SKM-1 (cell line): ENCODE results near the gene COL25A1.
"Not testable (repeated sequence)": the region's sequence is repeated elsewhere in the genome, so short reads cannot be mapped to it uniquely, and the experiment has no call there.

Source experiments
- DNase-seq: peaks from one replicate; lab custom pipeline; 2025; ENCODE audit not compliant: unreplicated experiment; lab: John Stamatoyannopoulos, UW

Gene COL25A1

DNA sequence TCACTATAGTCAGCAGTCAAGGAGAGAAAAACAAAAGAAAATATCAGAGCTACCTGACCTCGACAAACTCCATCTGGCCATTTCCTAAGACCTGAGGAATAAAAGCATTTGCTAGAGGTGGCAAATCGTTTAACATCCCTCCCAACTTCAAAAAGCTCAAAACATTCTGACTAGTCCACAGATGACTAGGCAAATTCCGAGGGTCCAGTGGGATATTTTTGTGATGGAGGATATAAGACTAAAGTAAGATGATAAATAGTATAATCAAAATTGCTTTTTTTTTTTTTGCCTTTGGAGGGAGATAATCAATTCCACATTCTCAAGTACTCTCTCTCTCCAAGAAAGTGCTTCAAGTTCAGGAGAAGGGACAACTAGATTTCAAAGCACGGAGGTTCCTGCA is 420.5 kb downstream of the COL25A1 start:
- no peak for DNase-seq

DNA sequence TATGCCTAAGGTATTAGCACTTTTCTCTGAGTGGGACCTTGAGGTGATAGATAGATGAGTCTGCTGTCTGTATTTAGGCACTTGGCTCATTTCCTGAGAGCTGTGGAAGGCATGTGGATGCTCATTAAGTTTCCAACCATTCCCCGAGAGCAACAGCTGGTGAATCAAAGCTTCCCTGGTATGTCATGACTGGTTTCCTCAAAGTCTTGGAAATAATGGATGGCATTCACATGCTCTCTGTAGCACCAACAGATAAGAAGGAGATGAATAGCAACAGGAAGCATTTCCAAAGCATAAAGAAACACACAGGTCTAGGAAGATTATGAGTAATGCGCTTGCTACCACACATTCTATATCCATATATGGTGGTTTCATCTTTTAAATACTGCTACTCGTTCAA is 421.3 kb downstream of the COL25A1 start:
- DNase-seq = no peak

DNA sequence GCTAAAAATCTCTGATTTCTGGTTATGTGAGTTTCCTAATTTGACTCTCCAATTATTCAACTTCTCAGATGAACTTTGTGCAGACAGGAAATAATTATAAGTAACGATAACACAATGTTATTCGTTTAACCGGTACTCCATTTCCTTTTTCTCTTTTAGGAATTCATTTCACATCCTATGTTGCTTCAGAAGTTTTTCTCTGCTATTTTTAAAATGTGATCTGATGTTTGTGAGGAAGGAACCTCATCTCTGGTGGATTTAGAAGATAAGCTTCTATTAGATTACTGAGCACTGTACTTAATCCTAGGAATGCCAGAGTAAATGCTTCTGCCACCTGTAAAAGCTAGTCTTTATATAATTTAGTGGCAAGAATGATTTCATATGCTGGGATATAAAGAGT is 423.7 kb downstream of the COL25A1 start:
- no peak for DNase-seq

DNA sequence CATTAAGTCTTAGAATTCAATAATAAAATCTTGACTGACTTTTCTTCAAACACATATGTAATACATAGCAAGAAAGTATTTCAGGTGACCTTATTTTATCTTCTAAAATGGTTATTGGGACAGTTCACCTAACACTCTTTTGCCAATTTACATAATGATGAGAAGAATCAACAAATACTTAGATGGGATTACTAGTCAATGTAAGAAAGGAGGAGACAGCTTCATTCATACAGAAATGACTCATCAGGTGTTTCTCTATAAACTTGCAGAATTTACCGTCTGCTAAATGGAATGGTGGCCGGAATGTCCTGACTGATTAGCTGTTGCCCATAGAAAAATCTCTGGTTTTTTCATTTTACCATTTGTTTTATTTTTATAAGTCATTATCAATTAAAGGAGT is 424.6 kb downstream of the COL25A1 start:
- no peak for DNase-seq

DNA sequence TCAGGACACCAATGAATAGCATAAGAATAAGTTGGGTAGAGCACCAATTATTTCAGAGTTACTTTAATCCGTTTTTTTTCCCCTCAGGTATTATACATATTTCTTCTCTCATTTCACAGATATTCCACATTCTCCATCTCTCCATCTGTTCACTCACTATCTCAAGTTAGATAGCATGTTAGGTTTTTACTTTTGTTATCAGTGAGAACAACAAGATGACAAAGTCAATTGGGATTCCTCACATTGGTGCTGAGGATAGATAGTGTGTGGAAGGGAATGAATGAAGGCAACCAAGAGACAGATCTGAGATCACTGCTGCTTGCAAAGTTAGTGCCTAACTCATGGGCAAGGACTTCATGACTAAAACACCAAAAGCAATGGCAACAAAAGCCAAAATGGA is 427.7 kb downstream of the COL25A1 start:
- DNase-seq = no peak

DNA sequence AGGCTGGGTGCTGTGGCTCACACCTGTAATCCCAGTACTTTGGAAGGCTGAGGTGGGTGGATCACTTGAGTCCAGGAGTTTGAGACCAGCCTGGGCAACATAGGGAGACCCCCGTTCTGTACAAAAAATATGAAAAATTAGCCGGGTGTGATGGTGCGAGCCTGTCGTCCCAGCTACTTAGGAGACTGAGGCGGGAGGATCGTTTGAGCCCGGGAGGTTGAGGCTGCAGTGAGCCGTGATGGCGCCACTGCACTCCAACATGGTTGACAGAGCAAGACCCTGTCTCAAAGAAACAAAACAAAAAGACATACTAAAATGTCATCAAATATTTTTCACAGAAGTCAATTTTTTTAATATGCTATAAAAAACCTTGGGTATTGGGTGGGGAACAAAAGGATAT is 432.5 kb downstream of the COL25A1 start:
- DNase-seq = not testable (repeated sequence)

DNA sequence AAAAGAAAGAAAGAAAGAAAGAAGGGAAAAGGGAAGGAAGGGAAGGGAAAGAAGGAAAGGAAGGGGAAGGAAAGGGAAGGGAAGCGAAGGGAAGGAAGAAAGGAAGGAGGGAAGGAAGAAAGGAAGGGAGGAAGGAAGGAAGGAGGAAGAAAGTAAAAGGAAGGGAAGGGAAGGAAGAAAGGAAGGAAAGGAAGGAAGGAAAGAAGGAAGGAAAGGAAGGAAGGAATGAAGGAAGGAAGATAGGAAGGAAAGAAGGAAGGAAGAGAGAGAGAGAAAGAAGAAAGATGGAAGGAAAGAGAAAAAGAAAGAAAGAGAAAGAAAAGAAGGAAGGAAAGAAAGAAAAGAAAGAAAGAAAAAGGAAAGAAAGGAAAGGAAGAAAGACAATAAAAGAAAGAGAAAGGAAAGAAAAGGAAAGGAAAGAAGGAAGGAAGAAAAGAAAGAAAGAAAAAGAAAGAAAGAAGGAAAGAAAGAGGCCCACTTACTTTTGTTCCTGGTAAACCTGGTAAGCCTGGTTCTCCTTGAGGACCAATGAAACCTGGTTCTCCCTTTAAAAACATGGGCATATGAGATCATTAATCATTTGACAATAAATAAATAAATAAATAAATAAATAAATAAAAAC is 433.7 kb downstream of the COL25A1 start:
- no peak for DNase-seq

DNA sequence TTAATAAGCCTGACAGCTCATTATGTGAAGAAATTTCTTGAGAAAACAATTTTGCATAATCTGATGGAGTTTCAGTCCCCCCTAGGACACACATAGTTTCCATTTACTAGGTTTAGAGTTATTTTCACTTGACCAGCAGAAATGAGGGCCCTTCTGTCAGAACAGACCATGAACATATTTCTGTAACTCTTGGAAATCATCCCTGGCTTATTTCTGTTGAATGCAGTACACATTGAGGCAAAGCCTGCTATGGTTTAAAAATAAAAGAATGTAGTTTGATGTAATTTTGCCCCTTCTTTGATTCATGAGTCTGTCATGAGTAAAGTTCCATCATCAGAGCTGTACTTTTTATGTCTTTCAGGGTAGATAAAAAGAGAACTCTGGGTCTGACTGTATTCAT is 435.0 kb downstream of the COL25A1 start:
- DNase-seq = no peak

DNA sequence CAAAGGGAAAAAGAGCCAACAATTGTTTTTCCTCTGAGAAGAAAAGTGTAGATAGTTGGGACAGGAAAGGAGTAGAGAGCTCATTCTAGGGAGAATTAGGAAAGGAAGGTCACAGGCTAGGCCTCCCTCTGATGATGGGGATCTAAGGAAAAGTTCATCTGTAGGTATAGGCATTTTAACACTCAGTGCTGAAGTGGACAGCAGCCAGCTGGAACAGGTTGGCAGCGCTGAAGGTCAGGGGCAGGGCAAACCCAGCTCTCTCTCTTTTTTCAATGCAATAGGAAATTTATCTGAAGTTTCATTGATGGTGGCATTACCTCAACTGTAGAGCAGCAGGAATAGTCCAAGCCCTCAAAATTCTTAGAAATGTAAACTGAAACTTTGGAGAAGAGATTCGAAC is 441.1 kb downstream of the COL25A1 start:
- no peak for DNase-seq

DNA sequence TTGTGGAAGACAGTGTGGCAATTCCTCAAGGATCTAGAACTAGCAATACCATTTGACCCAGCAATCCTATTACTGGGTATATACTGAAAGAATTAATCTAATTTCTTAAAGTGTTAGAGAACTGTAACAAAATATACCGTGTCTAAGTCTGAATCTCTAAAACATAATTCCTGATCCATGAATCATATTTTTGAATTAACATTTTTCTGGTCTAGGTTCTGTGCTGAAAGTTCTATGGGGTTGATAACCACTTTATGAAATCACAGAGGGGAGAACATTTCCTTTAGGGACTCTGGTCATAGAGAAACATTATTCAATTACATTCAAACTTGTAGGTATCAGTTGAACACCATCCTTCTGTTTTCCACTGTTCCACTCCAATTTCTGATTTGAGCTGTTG is 447.7 kb downstream of the COL25A1 start:
- no peak for DNase-seq

DNA sequence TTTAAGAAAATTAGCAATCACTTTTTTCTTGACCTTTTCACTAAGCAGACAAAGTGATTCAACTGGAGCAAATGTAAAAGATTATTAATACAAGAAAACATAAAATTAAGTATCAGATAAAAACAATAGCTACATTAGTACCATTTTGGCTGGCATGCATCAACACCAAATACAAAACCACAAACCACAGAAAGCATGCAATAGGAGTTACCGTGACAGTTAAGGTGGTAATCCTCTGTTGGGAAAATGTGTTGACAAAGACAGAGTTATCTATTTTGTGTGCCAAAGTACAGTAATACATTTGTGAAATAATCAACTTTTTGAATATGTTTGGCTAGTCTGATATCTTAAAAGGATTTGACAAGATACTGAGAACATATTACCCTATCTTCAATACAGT is 449.8 kb downstream of the COL25A1 start:
- DNase-seq = no peak

DNA sequence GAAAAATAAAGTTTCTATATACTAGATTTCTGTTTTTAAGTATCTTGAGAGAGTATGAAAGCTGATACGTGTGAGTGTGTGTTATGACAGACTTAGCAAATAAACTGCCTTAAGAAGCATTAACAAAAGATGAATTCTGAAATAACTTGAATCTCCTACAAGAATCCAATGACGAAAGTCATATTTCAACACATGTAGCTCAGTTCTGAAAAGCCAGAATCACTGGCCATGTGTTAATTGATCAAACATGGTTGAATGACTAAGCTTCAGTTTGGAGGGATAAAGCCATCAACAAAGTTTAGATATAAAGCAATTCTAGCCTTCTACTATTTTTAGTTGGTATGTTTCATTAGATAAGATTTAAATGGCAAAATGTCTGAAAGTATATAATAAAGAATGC is 451.1 kb downstream of the COL25A1 start:
- no peak for DNase-seq

DNA sequence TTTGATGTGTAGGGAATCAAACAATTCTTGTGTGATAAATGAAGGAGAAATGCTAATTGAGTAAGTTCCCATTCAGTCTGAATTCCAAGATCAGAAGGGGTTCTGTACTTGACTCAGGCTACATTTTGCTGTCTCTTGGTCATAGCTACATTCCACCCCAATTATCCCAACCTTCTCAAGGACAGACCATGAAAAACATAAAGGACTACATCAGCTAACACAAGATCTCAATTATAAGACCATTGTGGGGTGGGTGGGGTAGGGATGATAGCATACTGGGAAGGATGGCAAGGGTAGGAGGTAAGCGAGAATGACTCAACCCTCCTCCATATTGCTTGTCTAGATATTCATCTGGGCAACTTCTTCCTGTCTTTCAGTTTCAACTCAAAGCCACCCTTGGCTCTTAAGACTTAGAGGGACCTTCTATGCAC is 452.2 kb downstream of the COL25A1 start:
- DNase-seq = no peak

DNA sequence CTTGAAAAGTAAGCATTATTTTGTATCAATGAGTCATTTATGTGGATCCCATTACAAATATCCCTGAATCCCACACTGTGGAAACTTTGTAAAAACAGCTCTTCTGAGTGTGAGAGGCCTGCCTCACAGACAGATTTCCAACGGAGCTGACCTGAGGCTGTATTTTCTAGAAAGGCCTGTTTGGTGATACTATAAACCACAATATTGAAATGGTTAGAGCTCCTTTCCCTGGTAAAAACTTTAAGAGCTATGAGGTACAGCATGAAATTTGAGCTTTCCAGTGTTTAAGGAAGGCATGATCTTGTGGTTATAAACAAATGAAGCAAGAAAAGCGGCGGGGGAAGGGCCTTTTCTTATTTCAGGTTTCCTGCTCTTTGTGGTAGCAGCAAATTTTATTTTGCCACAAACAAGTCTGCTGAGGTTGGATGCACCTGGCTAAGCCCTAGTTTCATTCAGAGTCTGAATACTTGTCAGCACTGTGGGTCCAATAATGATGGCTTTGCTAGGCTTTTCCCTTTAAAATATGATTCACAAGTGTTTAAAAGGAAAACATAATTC is 452.8 kb downstream of the COL25A1 start:
- no peak for DNase-seq

DNA sequence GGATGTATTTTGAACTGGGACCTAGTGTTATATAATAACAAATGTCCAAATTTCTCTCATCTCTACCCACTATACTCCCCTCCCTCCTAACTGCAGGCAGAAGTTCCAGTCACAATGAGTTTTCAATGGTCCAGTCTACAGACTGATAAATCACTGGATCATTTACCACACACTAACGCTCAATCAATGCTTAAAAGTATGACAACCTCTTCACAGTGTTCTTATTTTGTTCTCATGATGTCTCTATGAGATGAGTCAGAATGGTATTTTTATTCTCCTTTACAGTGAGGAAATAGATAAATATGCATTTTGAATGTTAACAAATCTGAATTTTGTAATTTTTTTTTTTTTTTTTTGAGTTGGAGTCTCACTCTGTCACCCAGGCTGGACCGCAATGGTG is 455.9 kb downstream of the COL25A1 start:
- no peak for DNase-seq

DNA sequence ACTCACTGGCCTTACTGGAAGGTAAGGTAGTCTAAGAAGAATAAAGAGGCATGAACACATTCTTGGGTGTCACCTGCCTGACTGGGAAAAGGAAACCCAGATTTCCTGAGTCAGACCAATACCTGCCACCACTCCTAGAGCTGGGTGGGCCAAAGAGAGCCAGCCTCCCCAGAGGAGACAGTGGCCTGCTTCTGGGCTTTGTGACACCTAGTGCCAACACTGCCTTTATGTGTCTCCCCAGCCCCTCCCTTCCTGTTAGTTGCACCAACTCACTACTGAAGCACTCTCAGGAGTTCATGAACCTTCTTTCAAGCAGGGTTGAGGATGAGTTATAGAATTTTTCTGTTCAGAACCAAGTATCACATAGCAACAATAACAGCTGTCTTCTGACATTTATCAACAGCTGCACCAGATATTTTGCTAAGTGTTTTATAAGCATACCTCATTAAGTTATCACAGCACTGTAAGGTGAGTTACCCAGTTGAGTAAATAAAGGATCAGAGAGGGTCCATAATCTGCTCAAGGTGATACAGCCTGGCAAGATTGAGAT is 462.0 kb downstream of the COL25A1 start:
- no peak for DNase-seq

DNA sequence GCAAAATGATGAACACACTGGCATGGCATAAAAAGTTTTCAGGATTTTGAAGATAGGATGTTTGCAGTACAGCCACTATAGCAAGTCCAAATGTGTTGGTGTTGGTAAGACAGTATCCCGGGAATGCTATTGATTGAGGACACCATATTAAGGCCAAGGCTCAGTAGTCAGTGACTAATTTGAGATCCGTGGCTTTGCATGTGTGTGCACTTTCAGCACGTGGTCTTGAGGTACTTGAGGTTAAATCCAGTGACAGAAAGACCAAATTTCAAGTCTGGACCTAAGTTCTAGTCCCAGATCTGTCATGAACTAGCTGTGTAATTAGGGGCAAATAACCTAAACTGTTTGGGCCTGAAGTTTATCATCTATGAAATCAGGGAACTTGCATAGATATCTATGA is 463.1 kb downstream of the COL25A1 start:
- no peak for DNase-seq

DNA sequence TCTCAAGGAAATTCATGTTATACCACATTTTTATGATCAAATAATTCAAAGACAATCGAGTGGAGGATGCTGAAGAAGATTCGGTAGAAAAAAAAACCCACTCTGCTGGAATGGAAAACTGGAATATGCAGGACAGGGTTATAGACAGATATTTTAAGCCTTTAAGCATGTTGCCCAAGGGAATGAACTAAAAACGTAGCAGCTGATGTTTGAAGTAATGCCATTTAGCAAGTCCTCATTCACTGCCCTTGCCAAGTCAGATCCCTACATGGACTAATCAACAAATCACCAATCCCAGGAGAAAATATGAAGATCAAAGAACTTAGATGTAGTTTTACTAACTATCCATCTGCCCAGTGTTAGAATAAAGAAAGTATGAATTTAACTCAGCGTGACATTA is 464.0 kb downstream of the COL25A1 start:
- DNase-seq = no peak

DNA sequence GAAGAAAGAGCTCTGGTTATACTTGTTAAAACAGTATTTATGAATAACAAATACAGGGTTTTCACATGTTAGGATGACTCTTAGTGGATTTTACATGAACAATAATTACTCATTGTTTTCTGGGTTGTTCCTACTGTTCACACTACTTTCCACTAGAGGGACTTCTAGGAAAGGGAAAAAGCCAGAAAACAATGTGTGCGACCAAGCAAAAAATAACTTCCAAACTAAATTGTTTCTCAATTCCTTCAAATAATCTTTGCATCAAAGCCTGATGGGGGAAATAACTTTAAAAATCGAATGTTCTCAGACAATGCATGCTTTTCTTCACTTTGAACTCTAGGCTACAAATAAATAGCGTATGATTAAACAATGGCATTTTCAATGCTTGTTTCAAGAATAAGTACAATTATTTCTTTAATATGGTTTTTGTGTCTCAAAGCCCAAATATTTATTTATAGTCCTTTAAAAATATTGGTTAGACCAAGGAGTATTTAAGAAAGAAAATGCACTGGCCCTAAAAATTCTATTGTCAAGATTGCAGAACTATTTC is 467.5 kb downstream of the COL25A1 start:
- DNase-seq = peak; percentile 46

DNA sequence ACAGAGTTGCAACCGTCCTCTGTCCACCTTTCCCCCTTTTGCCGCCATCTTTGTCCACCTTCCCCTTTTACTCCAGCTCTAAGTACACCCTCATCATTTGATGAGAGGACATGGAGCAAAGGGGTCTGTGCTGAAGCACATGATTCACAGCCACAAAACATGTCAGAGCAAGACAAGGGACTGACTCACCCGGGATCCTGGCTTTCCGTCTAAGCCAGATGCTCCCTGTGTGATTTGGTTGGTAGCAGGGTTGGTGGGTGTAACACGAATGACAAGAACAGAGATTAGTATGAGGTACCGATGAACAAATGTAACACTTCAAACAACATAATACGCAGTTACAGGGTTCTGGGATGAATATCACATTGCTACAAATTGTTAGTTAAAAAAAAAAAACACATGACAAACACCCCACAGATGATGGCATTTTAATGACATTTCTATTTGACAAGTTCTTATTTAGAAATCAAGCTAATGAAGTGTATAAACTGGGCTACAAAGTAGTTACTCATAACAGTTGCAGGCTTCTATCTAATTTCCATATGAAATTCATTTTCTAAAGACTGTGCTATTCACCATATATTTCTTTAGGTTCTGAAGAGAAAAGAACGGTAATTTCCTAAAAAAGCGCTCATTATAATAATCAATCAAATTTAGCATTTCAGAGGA is 468.2 kb downstream of the COL25A1 start:
- DNase-seq = no peak

DNA sequence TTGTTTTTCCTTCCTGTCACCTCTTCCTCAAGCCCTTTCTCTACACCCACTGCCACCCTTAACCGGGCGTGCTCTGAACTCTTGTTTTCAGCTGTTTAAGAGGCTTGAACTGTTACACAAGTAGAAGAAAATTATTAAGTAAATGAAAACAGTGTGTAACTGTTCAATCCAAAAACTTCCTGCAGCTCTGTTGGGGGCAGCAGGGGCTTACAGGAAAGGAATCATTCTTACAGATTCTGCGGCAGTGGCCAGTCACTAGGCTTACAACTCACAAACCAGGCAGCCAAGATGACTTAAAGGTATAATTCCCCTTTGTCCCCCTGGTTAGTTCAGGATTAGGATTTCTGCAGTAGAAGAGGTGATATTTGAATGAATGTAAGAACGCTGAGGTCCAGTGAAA is 469.4 kb downstream of the COL25A1 start:
- no peak for DNase-seq

DNA sequence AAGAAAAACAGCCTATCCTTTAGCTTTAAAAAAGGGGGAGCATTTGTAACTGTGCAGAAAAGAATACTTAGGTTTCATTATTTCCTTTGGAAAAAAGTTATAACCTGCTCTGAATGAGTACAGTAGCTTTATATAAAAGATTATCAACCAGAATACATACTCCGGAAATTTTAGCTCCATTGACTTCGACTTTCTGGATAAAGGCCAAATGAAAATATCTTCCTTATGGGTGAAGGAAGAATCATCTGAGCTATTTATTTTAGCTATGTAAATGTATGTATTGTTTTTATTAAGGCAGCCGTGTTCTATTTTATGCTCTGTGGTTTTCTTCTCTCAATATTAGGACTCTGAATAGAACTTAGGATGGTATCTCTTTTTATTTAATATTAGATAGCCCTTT is 470.6 kb downstream of the COL25A1 start:
- no peak for DNase-seq
